ENCODE data around the gene MAB21L4.

The MAB21L4 gene

DNA sequence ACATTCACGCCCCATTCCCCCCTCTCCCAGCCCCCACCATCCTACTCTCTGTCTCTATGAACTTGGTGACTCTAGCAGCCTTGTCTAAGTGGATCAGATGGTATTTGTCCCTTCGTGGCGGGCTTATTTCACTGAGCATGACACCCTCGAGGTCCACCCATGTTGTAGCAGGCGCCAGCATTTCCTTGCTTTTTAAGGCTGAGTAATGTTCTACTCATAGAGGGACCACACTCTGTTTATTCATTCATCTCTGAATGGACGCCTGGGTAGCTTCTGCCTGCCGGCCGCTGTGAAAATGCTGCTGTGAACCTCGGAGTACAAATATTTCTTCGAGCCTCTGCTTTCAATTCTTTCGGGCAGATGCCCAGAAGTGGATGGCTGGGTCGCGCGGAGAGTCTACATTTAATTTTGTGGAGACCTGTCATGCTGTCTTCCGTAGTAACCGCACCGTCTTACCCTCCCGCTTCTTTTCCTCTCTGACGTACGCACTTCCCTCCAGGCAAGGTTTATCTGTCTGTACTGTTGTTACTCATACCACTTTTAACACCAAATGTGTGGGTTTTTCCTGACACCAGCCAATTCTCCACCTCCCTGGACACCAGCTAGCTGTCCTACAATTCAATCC, 15.8 kb upstream of the MAB21L4 start:
- no peaks in the 10 kb centered on the region for H3K36me3 ChIP-seq (ENCODE audit: control insufficient read depth in 5 of 5, insufficient read depth in 5 of 5, low read length in 5 of 5)
- no peak overlapping the region for H3K4me3 ChIP-seq (ENCODE audit: low read depth in 1 of 5, low read length in 5 of 5)
- no peaks in the 10 kb centered on the region for H3K9me3 ChIP-seq (ENCODE audit: control insufficient read depth in 5 of 5, low read length in 5 of 5)
- peaks cover 14 to 18% (median 16%) of the 10 kb centered on the region in 5 donors for H3K27me3 ChIP-seq (ENCODE audit: control insufficient read depth in 5 of 5, insufficient read depth in 4 of 5, low read length in 5 of 5)
- H3K9ac ChIP-seq (ENCODE audit: low read length in 5 of 5) = no peak overlapping the region
- peaks cover 5 to 35% (median 30%) of the 10 kb centered on the region in 5 donors for H3K4me1 ChIP-seq (ENCODE audit: control insufficient read depth in 5 of 5, insufficient read depth in 5 of 5, low read length in 5 of 5)
- H3K27ac ChIP-seq (ENCODE audit: low read depth, low read length) = no peak overlapping the region

DNA sequence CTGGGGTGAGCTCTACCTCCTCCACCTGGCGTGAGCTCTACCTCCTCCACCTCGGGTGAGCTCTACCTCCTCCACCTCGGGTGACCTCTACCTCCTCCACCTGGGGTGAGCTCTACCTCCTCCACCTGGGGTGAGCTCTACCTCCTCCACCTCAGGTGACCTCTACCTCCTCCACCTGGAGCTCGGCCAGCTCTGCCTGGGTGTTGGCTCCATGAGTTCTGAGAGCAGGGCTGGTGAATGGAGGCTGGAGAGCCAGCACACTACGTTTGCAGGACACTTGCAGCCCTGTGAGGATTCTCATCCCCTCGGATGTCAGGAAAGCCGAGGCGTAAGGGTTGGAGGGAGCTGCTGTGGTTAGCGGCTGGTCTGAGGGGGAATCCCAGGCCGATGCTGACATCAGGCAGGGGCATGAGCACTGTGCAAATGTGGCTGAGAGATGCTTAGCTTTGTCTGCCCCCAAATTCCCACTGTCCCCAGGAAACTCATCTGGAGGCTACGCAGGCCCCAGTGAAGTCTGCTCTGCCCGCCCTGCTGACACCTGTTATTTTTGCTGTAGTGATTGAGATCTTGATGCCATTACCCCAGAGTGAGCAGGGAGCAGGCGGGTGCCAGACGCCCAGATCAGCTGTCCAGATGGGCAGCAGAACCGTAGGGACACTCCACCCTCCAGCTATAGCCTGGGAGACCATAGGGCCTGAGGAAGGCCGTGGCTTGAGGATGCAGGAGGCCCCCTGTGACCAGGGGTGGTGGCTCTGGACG, 13.4 kb upstream of the MAB21L4 start:
- Histone ChIP-seq H3K9me3 (ENCODE audit: control insufficient read depth in 5 of 5, low read length in 5 of 5) (no peaks in the 10 kb centered on the region), H3K36me3 (ENCODE audit: control insufficient read depth in 5 of 5, insufficient read depth in 5 of 5, low read length in 5 of 5) (no peaks in the 10 kb centered on the region), H3K4me1 (ENCODE audit: control insufficient read depth in 5 of 5, insufficient read depth in 5 of 5, low read length in 5 of 5) (peaks cover 5 to 24% (median 11%) of the 10 kb centered on the region in 5 donors), H3K9ac (ENCODE audit: low read length in 5 of 5) (no peak overlapping the region), H3K27ac (ENCODE audit: low read depth, low read length) (no peak overlapping the region), H3K4me3 (ENCODE audit: low read depth in 1 of 5, low read length in 5 of 5) (no peak overlapping the region), H3K27me3 (ENCODE audit: control insufficient read depth in 5 of 5, insufficient read depth in 4 of 5, low read length in 5 of 5) (peaks cover 11 to 23% (median 17%) of the 10 kb centered on the region in 5 donors)

DNA sequence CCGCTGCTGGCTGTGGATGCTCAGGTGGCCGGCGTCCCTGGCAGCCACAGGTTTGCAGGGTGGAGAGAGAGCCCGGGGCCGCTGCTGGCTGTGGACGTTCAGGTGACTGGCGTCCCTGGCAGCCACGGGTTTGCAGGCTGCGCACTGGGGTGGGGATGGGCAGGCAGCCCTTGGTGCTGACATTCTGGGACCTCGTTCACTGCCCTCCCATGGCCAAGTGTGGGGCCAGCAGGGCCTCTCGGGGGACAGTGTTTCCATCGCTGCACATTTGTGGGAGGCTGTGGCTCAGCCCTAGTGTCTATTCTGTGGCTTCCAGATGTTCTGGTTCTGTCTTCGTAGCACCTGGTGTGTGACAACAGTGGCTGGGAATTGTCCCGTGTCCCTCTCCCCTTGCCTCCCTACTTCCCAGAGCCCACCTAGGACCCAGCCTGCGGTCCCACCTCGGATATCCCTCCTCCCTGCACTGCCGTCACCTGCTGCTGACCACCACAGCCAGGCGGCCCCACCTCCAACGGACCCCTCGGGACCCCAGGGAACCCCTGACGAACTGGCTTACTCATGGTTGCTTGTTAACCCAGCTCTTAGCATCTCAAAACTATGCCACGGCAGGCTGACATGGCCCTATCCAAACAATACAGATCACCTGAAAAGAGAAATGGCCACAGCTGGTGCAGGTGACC, 11.1 kb upstream of the MAB21L4 start:
- Histone ChIP-seq H3K9me3 (ENCODE audit: control insufficient read depth in 5 of 5, low read length in 5 of 5) (no peaks in the 10 kb centered on the region), H3K4me1 (ENCODE audit: control insufficient read depth in 5 of 5, insufficient read depth in 5 of 5, low read length in 5 of 5) (peaks cover 0 to 10% (median 0%) of the 10 kb centered on the region in 5 donors), H3K4me3 (ENCODE audit: low read depth in 1 of 5, low read length in 5 of 5) (no peak overlapping the region), H3K27ac (ENCODE audit: low read depth, low read length) (no peak overlapping the region), H3K27me3 (ENCODE audit: control insufficient read depth in 5 of 5, insufficient read depth in 4 of 5, low read length in 5 of 5) (peaks cover 11 to 23% (median 16%) of the 10 kb centered on the region in 5 donors), H3K9ac (ENCODE audit: low read length in 5 of 5) (no peak overlapping the region), H3K36me3 (ENCODE audit: control insufficient read depth in 5 of 5, insufficient read depth in 5 of 5, low read length in 5 of 5) (no peaks in the 10 kb centered on the region)

DNA sequence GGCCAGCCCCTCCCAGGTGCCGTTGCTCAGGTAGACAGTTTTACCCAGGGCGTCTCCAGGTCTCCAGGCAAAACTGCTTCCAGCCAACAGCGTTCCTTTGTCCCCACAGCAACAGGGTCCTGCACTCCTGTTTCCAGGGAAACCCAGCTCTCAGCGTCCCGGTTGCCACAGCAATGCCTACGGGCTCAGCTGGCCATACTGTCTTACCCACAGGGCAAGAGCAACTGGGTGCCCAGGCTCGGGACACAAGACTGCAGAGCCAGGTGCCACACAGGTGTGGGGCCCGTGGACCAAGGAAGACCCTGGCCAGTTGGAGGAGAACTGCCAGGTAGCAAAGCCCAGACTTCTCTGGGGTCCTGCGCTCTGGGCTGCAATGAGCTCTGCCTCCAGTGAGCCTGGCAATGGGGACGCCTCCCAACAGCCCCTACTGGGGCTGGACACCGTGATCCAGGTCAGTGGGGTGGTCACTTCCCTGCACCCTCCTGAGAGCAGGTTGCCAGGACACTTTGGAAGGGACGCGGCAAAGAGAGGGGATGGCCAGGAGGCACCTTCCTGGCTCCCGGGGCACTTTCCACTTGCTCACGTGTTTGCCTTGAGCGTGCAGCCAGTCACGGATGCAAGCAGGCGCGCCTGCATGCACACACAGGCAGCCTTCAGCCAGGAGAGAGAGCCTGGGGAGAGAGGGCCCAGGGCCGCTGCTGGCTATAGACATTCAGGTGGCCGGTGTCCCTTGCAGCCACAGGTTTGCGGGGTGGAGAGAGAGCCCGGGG, 10.4 kb upstream of the MAB21L4 start, which contains the start of gene CROCC2:
Gene CROCC2, plus strand, starts transcription at position 196 of the 770 bp plus-strand sequence. Its CDS starts 178 bp downstream, at position 374.
- H3K9me3 ChIP-seq (ENCODE audit: control insufficient read depth in 5 of 5, low read length in 5 of 5) = no peaks in the 10 kb centered on the region
- H3K36me3 ChIP-seq (ENCODE audit: control insufficient read depth in 5 of 5, insufficient read depth in 5 of 5, low read length in 5 of 5) = no peaks in the 10 kb centered on the region
- H3K27ac ChIP-seq (ENCODE audit: low read depth, low read length) = no peak within 1 kb of the TSS
- H3K27me3 ChIP-seq (ENCODE audit: control insufficient read depth in 5 of 5, insufficient read depth in 4 of 5, low read length in 5 of 5) = peaks cover 11 to 23% (median 16%) of the 10 kb centered on the region in 5 donors
- no peak within 1 kb of the TSS for H3K4me3 ChIP-seq (ENCODE audit: low read depth in 1 of 5, low read length in 5 of 5)
- peaks cover 0 to 10% (median 0%) of the 10 kb centered on the region in 5 donors for H3K4me1 ChIP-seq (ENCODE audit: control insufficient read depth in 5 of 5, insufficient read depth in 5 of 5, low read length in 5 of 5)
- no peak within 1 kb of the TSS for H3K9ac ChIP-seq (ENCODE audit: low read length in 5 of 5)

DNA sequence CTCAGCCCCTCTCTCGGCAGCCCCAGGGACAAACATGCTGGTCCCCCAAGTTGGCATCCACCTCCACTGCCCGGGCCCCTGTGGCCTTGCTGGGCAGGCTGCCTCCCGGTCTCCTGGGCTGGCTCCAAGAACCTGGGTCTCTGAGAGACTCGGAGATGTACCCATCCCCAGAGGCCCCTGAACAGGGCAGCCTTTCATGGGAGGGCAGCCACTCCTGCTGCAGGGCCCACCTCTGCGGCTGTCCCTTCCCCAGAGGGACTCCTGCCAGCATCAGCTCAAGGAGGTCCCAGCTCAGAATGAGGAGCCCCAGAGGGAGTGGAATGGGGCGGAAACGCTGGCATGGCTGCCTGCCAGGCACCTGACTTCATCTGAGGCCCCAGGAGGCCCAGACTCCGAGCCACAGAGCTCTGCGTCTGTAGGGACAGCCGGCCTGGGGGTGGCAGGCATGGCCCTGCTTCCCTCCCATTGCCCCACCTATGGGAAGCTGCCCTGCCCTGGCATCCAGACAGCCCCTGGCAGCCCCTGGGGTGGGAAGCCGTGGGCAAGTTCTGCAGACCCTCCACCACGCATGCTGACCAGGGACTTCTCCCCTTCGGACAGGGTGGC, 9.3 kb upstream of the MAB21L4 start:
- H3K36me3 ChIP-seq (ENCODE audit: control insufficient read depth in 5 of 5, insufficient read depth in 5 of 5, low read length in 5 of 5) = no peaks in the 10 kb centered on the region
- H3K9ac ChIP-seq (ENCODE audit: low read length in 5 of 5) = no peak overlapping the region
- H3K9me3 ChIP-seq (ENCODE audit: control insufficient read depth in 5 of 5, low read length in 5 of 5) = peaks cover 0 to 4% (median 2%) of the 10 kb centered on the region in 5 donors
- no peak overlapping the region for H3K4me3 ChIP-seq (ENCODE audit: low read depth in 1 of 5, low read length in 5 of 5)
- peaks cover 0 to 10% (median 0%) of the 10 kb centered on the region in 5 donors for H3K4me1 ChIP-seq (ENCODE audit: control insufficient read depth in 5 of 5, insufficient read depth in 5 of 5, low read length in 5 of 5)
- H3K27me3 ChIP-seq (ENCODE audit: control insufficient read depth in 5 of 5, insufficient read depth in 4 of 5, low read length in 5 of 5) = peaks cover 11 to 23% (median 16%) of the 10 kb centered on the region in 5 donors
- no peak overlapping the region for H3K27ac ChIP-seq (ENCODE audit: low read depth, low read length)

DNA sequence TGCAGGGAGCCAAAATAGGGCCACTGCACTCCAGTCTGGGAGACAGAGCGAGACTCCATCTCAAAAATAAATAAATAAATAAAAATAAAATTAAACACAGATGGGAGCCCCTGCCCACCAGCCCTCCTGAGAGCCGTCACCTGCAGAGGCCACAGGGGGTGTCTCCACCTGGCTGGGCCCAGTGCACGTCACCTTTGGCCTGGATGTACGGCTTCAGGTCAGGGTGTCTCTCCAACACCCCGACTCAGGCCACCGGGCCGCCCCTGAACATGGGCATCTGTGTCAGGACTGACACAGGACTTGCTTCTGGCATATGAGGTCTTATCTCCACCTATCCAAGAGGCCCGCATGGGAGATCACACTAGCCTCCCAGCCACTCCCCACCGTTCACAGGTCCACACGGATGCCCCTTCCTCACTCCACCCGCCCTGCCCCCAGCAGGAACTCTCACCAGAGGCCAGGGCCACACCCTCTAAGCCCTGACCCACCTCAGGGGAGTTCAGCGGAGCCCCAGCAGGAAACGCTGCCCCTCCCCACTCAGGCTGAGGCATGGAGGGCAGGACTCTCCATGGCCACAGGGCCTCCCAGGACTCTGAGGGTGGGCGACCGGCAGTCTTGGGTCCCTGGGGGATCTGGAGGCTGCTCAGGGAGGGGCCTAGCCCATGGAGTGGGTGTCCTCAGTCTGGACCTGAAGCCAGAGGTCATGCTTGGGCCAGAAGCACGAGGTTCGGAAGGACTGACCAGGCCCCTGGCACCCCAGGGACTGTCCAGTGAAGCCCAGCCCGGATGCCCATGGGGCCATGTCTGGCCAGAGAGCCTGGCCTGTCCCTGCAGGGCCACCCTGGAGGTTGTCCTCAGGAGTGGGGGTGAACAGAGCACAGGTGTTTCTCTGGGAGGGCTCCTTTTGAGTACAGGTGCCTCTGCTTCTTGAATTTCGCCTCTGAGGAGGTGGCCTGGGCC, 8.5 kb upstream of the MAB21L4 start:
- Histone ChIP-seq H3K27me3 (ENCODE audit: control insufficient read depth in 5 of 5, insufficient read depth in 4 of 5, low read length in 5 of 5) (peaks cover 9 to 23% (median 14%) of the 10 kb centered on the region in 5 donors), H3K27ac (ENCODE audit: low read depth, low read length) (no peak overlapping the region), H3K9ac (ENCODE audit: low read length in 5 of 5) (no peak overlapping the region)

DNA sequence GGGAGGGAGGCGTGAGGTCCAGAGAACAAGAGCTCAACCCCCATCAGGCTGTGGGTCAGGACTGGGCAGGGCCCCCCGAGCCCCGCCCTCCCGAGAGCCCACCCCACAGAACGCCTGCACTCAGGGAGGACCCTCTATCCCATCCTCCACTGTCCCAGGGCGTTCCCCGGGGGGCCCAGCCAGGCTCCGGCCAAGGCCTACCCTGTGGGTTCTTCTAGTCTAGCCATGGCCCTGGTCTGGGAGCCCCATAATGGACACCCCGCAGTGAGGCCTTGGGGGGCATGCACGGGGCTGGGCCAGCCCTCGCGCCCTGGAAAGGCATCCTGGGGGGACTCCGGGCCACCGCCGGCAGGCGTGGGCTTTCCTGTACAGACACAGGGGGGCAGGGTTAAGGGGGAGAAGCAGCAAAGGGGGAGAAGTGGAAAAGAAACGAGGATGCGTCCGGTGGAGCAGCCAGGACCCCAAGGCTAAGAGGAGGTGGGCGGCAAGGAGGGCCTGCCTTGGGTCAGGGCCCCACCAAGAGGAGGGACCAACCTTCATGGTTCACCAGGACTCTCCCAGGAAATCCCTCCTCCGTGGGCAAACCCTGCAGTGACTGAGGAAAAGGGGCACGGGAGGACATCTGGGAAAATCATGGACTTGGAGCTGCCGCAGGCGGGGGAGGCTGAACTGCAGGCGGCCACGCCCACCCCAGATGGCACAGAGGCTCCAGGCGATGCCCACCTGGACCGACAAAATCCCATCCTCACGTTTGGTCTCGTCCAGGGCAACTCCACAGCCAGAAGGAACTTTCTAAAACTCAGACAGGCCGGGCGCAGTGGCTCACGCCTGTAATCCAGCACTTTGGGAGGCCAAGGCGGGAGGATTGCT, 7.5 kb upstream of the MAB21L4 start:
- Histone ChIP-seq H3K27me3 (ENCODE audit: control insufficient read depth in 5 of 5, insufficient read depth in 4 of 5, low read length in 5 of 5) (peaks cover 6 to 23% (median 14%) of the 10 kb centered on the region in 5 donors), H3K27ac (ENCODE audit: low read depth, low read length) (no peak overlapping the region), H3K4me1 (ENCODE audit: control insufficient read depth in 5 of 5, insufficient read depth in 5 of 5, low read length in 5 of 5) (peaks cover 3 to 24% (median 10%) of the 10 kb centered on the region in 5 donors), H3K9me3 (ENCODE audit: control insufficient read depth in 5 of 5, low read length in 5 of 5) (peaks cover 0 to 4% (median 2%) of the 10 kb centered on the region in 5 donors), H3K9ac (ENCODE audit: low read length in 5 of 5) (peak overlapping the region in 1 of 5 donors; percentile 25), H3K36me3 (ENCODE audit: control insufficient read depth in 5 of 5, insufficient read depth in 5 of 5, low read length in 5 of 5) (no peaks in the 10 kb centered on the region), H3K4me3 (ENCODE audit: low read depth in 1 of 5, low read length in 5 of 5) (no peak overlapping the region)

More for the DNA sequence above, 8.5 kb upstream of the MAB21L4 start:
- Histone ChIP-seq H3K36me3 (ENCODE audit: control insufficient read depth in 5 of 5, insufficient read depth in 5 of 5, low read length in 5 of 5) (no peaks in the 10 kb centered on the region), H3K4me1 (ENCODE audit: control insufficient read depth in 5 of 5, insufficient read depth in 5 of 5, low read length in 5 of 5) (peaks cover 0 to 14% (median 0%) of the 10 kb centered on the region in 5 donors), H3K9me3 (ENCODE audit: control insufficient read depth in 5 of 5, low read length in 5 of 5) (peaks cover 0 to 4% (median 2%) of the 10 kb centered on the region in 5 donors), H3K4me3 (ENCODE audit: low read depth in 1 of 5, low read length in 5 of 5) (no peak overlapping the region)

DNA sequence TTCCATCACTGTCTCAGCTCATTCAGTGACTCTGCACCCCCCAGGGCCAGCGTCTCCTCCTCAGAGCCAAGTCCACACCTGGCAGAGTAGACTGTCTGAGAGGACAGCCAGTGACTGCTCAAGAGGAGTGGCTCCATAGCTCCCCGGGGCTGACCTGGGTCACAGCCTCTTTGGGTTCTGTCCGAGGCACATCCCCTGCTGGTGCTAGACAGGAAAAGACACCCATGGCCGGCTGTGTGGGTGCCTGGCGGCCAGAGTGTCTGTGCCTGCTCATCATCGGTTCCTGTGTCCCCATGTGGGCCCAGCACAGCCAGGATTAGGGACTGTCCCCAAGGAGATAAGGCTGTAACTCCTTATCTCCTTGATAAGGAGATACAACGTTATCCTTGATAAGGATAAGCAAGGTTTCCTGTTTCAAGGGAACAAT, 6.7 kb upstream of the MAB21L4 start:
- H3K4me3 ChIP-seq (ENCODE audit: low read depth in 1 of 5, low read length in 5 of 5) = no peak overlapping the region
- peaks cover 6 to 23% (median 14%) of the 10 kb centered on the region in 5 donors for H3K27me3 ChIP-seq (ENCODE audit: control insufficient read depth in 5 of 5, insufficient read depth in 4 of 5, low read length in 5 of 5)
- no peak overlapping the region for H3K9ac ChIP-seq (ENCODE audit: low read length in 5 of 5)
- H3K4me1 ChIP-seq (ENCODE audit: control insufficient read depth in 5 of 5, insufficient read depth in 5 of 5, low read length in 5 of 5) = peaks cover 3 to 32% (median 16%) of the 10 kb centered on the region in 5 donors
- H3K36me3 ChIP-seq (ENCODE audit: control insufficient read depth in 5 of 5, insufficient read depth in 5 of 5, low read length in 5 of 5) = no peaks in the 10 kb centered on the region
- no peak overlapping the region for H3K27ac ChIP-seq (ENCODE audit: low read depth, low read length)
- H3K9me3 ChIP-seq (ENCODE audit: control insufficient read depth in 5 of 5, low read length in 5 of 5) = peaks cover 0 to 4% (median 2%) of the 10 kb centered on the region in 5 donors

Data from subcutaneous abdominal adipose tissue (tissue), 5 donors.